H1 (cell line): ENCODE data around the gene STAT3. TPM values are rescaled to one million over a fixed set of nuclear protein-coding genes. Genes with fewer than 3 reads are reported as not detected.

ENCODE experiments used
- CTCF ChIA-PET: fragments of 300-600 bp; sonication (Branson Sonifier 250); formaldehyde crosslinking; loops from one replicate; lab custom pipeline; 2021; ENCODE audit not compliant: partially characterized antibody; lab: Charles Lee
- POLR2A ChIA-PET: fragments of 300-600 bp; sonication (Branson Sonifier 250); formaldehyde crosslinking; loops from one replicate; lab custom pipeline; 2021; ENCODE audit warnings: inconsistent platforms; ENCODE audit not compliant: partially characterized antibody; lab: Charles Lee
- DNase-seq, 2 experiments: peaks; one replicate each; pipeline versions ENCODE4 v3.0.0 to v3.0.0-alpha.2; 2010 to 2022; ENCODE audit warnings: low spot score in 2 of 2, low read depth in 1 of 2, mixed read lengths in 1 of 2
- FAIRE-seq: peaks from 2 replicates; lab custom pipeline; 2011; peaks lifted over from hg19 to GRCh38; lab: Jason Lieb, UNC
- H2AFZ ChIP-seq: 2 replicates; pipeline ENCODE4 v1.8.1; 2012; ENCODE audit warnings: low read length, inconsistent platforms
- H2AK5ac ChIP-seq: 2 replicates; pipeline ENCODE4 v1.6.1; 2013; ENCODE audit warnings: low read depth, low read length
- H2BK120ac ChIP-seq: replicated peaks from 2 replicates; pipeline ENCODE3; 2013; ENCODE audit warnings: low read depth, low read length, inconsistent platforms
- H2BK12ac ChIP-seq: 2 replicates; pipeline ENCODE4 v1.6.1; 2013; ENCODE audit warnings: low read depth, low read length
- H2BK15ac ChIP-seq: 2 replicates; pipeline ENCODE4 v1.6.1; 2013; ENCODE audit warnings: low read length
- H2BK20ac ChIP-seq: 2 replicates; pipeline ENCODE4 v1.6.1; 2013; ENCODE audit warnings: low read length
- H2BK5ac ChIP-seq: 2 replicates; pipeline ENCODE4 v1.6.1; 2013; ENCODE audit warnings: low read depth, low read length
- H3K14ac ChIP-seq: 2 replicates; pipeline ENCODE4 v1.6.1; 2013; ENCODE audit warnings: inconsistent platforms; ENCODE audit not compliant: insufficient read length
- H3K18ac ChIP-seq: 2 replicates; pipeline ENCODE4 v1.6.1; 2013; ENCODE audit warnings: low read length; ENCODE audit errors: extremely low read depth
- H3K23ac ChIP-seq: 2 replicates; pipeline ENCODE4 v1.6.1; 2013; ENCODE audit warnings: inconsistent platforms; ENCODE audit not compliant: insufficient read length
- H3K23me2 ChIP-seq: 2 replicates; pipeline ENCODE4 v1.6.1; 2013; ENCODE audit warnings: low read depth, low read length
- H3K27ac ChIP-seq: 2 replicates; pipeline ENCODE4 v1.6.1; 2011; ENCODE audit warnings: low read depth, low read length, inconsistent platforms
- H3K27me3 ChIP-seq, 4 experiments: replicated peaks in 1 of 4; 1 replicate in 1 of 4; 2 replicates in 3 of 4; pipeline versions ENCODE4 v1.6.1 to v1.8.1; 2011 to 2013; ENCODE audit warnings: low read length in 3 of 4, mild to moderate bottlenecking in 3 of 4, inconsistent platforms in 2 of 4, mixed read lengths in 2 of 4, moderate library complexity in 1 of 4; ENCODE audit not compliant: control insufficient read depth in 3 of 4, insufficient read depth in 3 of 4; ENCODE audit errors: extremely low read depth in 1 of 4
- H3K36me3 ChIP-seq, 4 experiments: 2 replicates each; pipeline versions ENCODE4 v1.6.1 to v1.8.1; 2011 to 2013; ENCODE audit warnings: mild to moderate bottlenecking in 4 of 4, low read length in 3 of 4, moderate library complexity in 2 of 4, control low read depth in 1 of 4, inconsistent platforms in 1 of 4; ENCODE audit not compliant: insufficient read depth in 4 of 4, control insufficient read depth in 2 of 4
- H3K4ac ChIP-seq: replicated peaks from 2 replicates; pipeline ENCODE3; 2013; ENCODE audit warnings: low read length, low read depth, mixed read lengths, inconsistent platforms; ENCODE audit not compliant: insufficient read length
- H3K4me1 ChIP-seq, 4 experiments: replicated peaks in 1 of 4; 1 replicate in 1 of 4; 2 replicates in 3 of 4; pipeline versions ENCODE4 v1.6.1 to v1.8.1; 2011 to 2013; ENCODE audit warnings: low read length in 3 of 4, inconsistent platforms in 2 of 4, mixed read lengths in 1 of 4; ENCODE audit not compliant: insufficient read depth in 4 of 4, control insufficient read depth in 3 of 4
- H3K4me2 ChIP-seq, 2 experiments: 2 replicates each; pipeline versions ENCODE4 v1.6.1 to v1.8.1; 2011 to 2013; ENCODE audit warnings: low read depth in 2 of 2, low read length in 2 of 2, control low read depth in 1 of 2, inconsistent platforms in 1 of 2, mild to moderate bottlenecking in 1 of 2; ENCODE audit not compliant: insufficient read depth in 1 of 2
- H3K4me3 ChIP-seq, 4 experiments: fragments of 200-600, 300-600 bp in 1 of 4; sonication (generic), shearing (Covaris generic), sonication (Bioruptor Twin) in 1 of 4; 2 replicates each; pipeline versions ENCODE4 v1.5.1 to v1.8.1; 2011 to 2016; ENCODE audit warnings: low read length in 4 of 4, low read depth in 3 of 4, control low read depth in 2 of 4, inconsistent platforms in 2 of 4, mild to moderate bottlenecking in 2 of 4, mixed read lengths in 1 of 4, moderate library complexity in 1 of 4; ENCODE audit not compliant: insufficient read depth in 2 of 4; ENCODE audit errors: extremely low read depth in 1 of 4
- H3K56ac ChIP-seq: replicated peaks from 2 replicates; pipeline ENCODE3; 2013; ENCODE audit warnings: low read depth, mild to moderate bottlenecking, mixed read lengths, low read length, inconsistent platforms; ENCODE audit not compliant: insufficient read length
- H3K79me1 ChIP-seq: 2 replicates; pipeline ENCODE4 v1.6.1; 2013; ENCODE audit warnings: low read depth, low read length, control low read depth
- H3K79me2 ChIP-seq, 2 experiments: 2 replicates each; pipeline versions ENCODE4 v1.6.1 to v1.8.1; 2012 to 2013; ENCODE audit warnings: low read length in 2 of 2, mild to moderate bottlenecking in 2 of 2, inconsistent platforms in 1 of 2; ENCODE audit not compliant: insufficient read depth in 2 of 2, control insufficient read depth in 1 of 2
- H3K9ac ChIP-seq, 4 experiments: replicated peaks in 1 of 4; 1 replicate in 1 of 4; 2 replicates in 3 of 4; pipeline versions ENCODE4 v1.6.1 to v1.8.1; 2011 to 2013; ENCODE audit warnings: low read depth in 3 of 4, low read length in 3 of 4, control low read depth in 2 of 4, mild to moderate bottlenecking in 2 of 4, moderate library complexity in 2 of 4, inconsistent platforms in 1 of 4; ENCODE audit errors: extremely low read depth in 1 of 4
- H3K9me3 ChIP-seq, 2 experiments: 2 replicates each; pipeline versions ENCODE4 v1.6.1 to v1.8.1; 2012 to 2013; ENCODE audit warnings: mild to moderate bottlenecking in 2 of 2, moderate library complexity in 2 of 2, control low read depth in 1 of 2, inconsistent platforms in 1 of 2, low read depth in 1 of 2, low read length in 1 of 2, mixed read lengths in 1 of 2; ENCODE audit not compliant: insufficient read depth in 2 of 2
- H4K20me1 ChIP-seq, 2 experiments: replicated peaks in 1 of 2; 2 replicates each; pipeline versions ENCODE3 to v1.8.1; 2011 to 2013; ENCODE audit warnings: inconsistent platforms in 2 of 2, low read length in 2 of 2, mild to moderate bottlenecking in 1 of 2; ENCODE audit not compliant: insufficient read depth in 2 of 2, control insufficient read depth in 1 of 2
- H4K5ac ChIP-seq: 2 replicates; pipeline ENCODE4 v1.6.1; 2013; ENCODE audit warnings: low read length, low read depth, mixed read lengths, inconsistent platforms; ENCODE audit not compliant: insufficient read length
- H4K8ac ChIP-seq: 2 replicates; pipeline ENCODE4 v1.8.0; 2013; ENCODE audit warnings: mild to moderate bottlenecking, moderate library complexity, low read length, inconsistent platforms; ENCODE audit not compliant: insufficient read depth; ENCODE audit errors: extremely low read depth
- H4K91ac ChIP-seq: replicated peaks from 2 replicates; pipeline ENCODE3; 2013; ENCODE audit warnings: low read length, mixed read lengths, inconsistent platforms; ENCODE audit not compliant: insufficient read length
- GABPA ChIP-seq: IDR thresholded peaks from 2 replicates; pipeline ENCODE4 v1.6.1; 2011; ENCODE audit warnings: mild to moderate bottlenecking, low read length, moderate library complexity, borderline replicate concordance; ENCODE audit not compliant: insufficient read depth
- GTF2F1 ChIP-seq: IDR thresholded peaks from 2 replicates; pipeline ENCODE4 v1.6.1; 2012; ENCODE audit warnings: low read depth, low read length, improper control_type of control experiment, borderline replicate concordance
- KDM4A ChIP-seq: IDR thresholded peaks from one replicate; pipeline ENCODE4 v1.7.1; 2012; ENCODE audit warnings: low read depth, mild to moderate bottlenecking, moderate library complexity, low read length, inconsistent platforms; ENCODE audit not compliant: severe bottlenecking
- NRF1 ChIP-seq: IDR thresholded peaks from 2 replicates; pipeline ENCODE4 v1.6.1; 2011; ENCODE audit warnings: mild to moderate bottlenecking, low read depth, low read length, improper control_type of control experiment
- SIN3A ChIP-seq, 2 experiments: IDR thresholded peaks in 1 of 2; conservative IDR thresholded peaks in 1 of 2; 2 replicates each; pipeline ENCODE4 v1.6.1; 2011 to 2012; ENCODE audit warnings: low read length in 2 of 2, improper control_type of control experiment in 1 of 2, low read depth in 1 of 2, mild to moderate bottlenecking in 1 of 2
- TAF7 ChIP-seq: optimal IDR thresholded peaks from 2 replicates; pipeline ENCODE3; 2011; ENCODE audit warnings: low read depth, mild to moderate bottlenecking, inconsistent platforms, low read length, moderate library complexity, borderline replicate concordance
- ZNF274 ChIP-seq: IDR thresholded peaks from 2 replicates; pipeline ENCODE4 v1.7.0; 2012; ENCODE audit warnings: low read length, borderline replicate concordance; ENCODE audit errors: extremely low read depth
- WGBS, 2 experiments: shearing (Covaris generic) in 1 of 2; methylation state at CpG; one replicate each; pipeline versions ENCODE4 v1.1.6 to v1.1.7; 2013 to 2015; ENCODE audit warnings: low lambda C conversion rate in 2 of 2, mixed read lengths in 2 of 2, inconsistent platforms in 1 of 2, low coverage in 1 of 2, missing lambda C conversion rate in 1 of 2; ENCODE audit not compliant: insufficient replicate concordance in 2 of 2, insufficient coverage in 1 of 2, insufficient read length in 1 of 2; ENCODE audit errors: extremely low coverage in 1 of 2, missing lambda C conversion rate in 1 of 2; 5-methylcytosine and 5-hydroxymethylcytosine counted together
- polyA plus RNA-seq, 7 experiments: library from polyadenylated mRNA; depleted of rRNA in 3 of 7; stranded (reverse) in 5 of 7; unstranded in 2 of 7; fragments of >200 nt in 5 of 7; fragments of 200-250 nt in 2 of 7; gene quantifications; 1 replicate in 5 of 7; 2 replicates in 1 of 7; 4 replicates in 1 of 7; pipeline versions ENCODE4 v1.2.1 to v1.2.3, GENCODE V29; 2011 to 2013; ENCODE audit warnings: missing spikeins in 2 of 7, mixed read lengths in 2 of 7
- total RNA-seq: library from RNA; stranded (reverse); fragmentation: NEBNext Ultra II Directional; extraction: Animal tissue kit (Norgen Biotek cat#: 25700); gene quantifications from 2 replicates; pipeline ENCODE4 v1.2.1, GENCODE V29; 2021

Gene STAT3
- total and polyA plus RNA-seq, 2 of the 8 experiments (the other 6 are each of a cell fraction or from before 2014, with no cell fraction given): 38.4 to 94.1 TPM

- H3K4me2 ChIP-seq: no peak overlapping the region
- CTCF ChIA-PET: interaction anchor here (0.7 to 6.6 kb wide), 5 partner anchors 6 to 91 kb away, joined by 3 to 46 read pairs (median 4); no protein-coding TSS in a partner anchor
- H3K9ac ChIP-seq: no peak overlapping the region
These were observed 48.1 kb upstream of the STAT3 start for GRCh38 chr17:42436391-42436790.

More at GRCh38 chr17:42436391-42436790, 48.1 kb upstream of the STAT3 start:
- no peak overlapping the region for H3K27ac ChIP-seq
- H2BK20ac ChIP-seq: no peak overlapping the region
- no peak overlapping the region for H4K8ac ChIP-seq
- no peaks in the 10 kb centered on the region for H3K36me3 ChIP-seq
- FAIRE-seq (no peak), DNase-seq (no peak)
- H2BK120ac ChIP-seq: no peak overlapping the region
- H2AK5ac ChIP-seq: no peak overlapping the region
- H3K9me3 ChIP-seq: no peaks in the 10 kb centered on the region
- H2BK5ac ChIP-seq: no peak overlapping the region
- no peaks in the 10 kb centered on the region for H4K20me1 ChIP-seq
- no peaks in the 10 kb centered on the region for H3K79me1 ChIP-seq
- no peak overlapping the region for H3K23ac ChIP-seq
- POLR2A ChIA-PET: interaction anchor here (1.7 kb wide), 1 partner anchor 13 kb away, joined by 3 read pairs; the partner anchor contains the start of gene CAVIN1
- H3K14ac ChIP-seq: no peak overlapping the region
- no peak overlapping the region for H3K56ac ChIP-seq
- H4K91ac ChIP-seq: no peak overlapping the region
- no peak overlapping the region for H3K4ac ChIP-seq
- no peak overlapping the region for H3K18ac ChIP-seq
- H4K5ac ChIP-seq: no peak overlapping the region
- H2BK15ac ChIP-seq: no peak overlapping the region
- no peak overlapping the region for H2BK12ac ChIP-seq
- peaks cover 0 to 3% (median 0%) of the 10 kb centered on the region in 4 experiments; a peak in 1 of 7 replicates for H3K4me1 ChIP-seq
- H3K27me3 ChIP-seq: no peaks in the 10 kb centered on the region
- WGBS, 2 experiments: 93% methylated on average over 6 of the region's 6 CpGs; no CpG with 5 or more reads in 1 of the 2 experiments
- no peak overlapping the region for H2AFZ ChIP-seq
- H3K4me3 ChIP-seq: no peak overlapping the region
- H3K23me2 ChIP-seq: no peaks in the 10 kb centered on the region; the same call in 1 of the 2 replicates
- no peaks in the 10 kb centered on the region for H3K79me2 ChIP-seq
- TF ChIP-seq GTF2F1 (no peak), SIN3A (conservative IDR thresholded peaks at IDR 0.05 in 1 of 2, IDR thresholded peaks at IDR 0.05 in 1 of 2; ENCODE audit: low read depth in 1 of 2, low read length in 2 of 2) (no peak), GABPA (no peak), ZNF274 (no peak), TAF7 (no peak), NRF1 (no peak), KDM4A (no peak)
